NB4 (cell line): ENCODE measurements around the gene SGMS1.

Experiments used
- DNase-seq: peaks from one replicate; pipeline ENCODE4 v3.0.0; 2010; ENCODE audit warnings: low read depth
- H3K4me3 ChIP-seq: one replicate; pipeline ENCODE4 v1.5.1; 2011; ENCODE audit warnings: mild to moderate bottlenecking, low read depth, low read length, moderate library complexity
- MAX ChIP-seq: IDR thresholded peaks from 2 replicates; pipeline ENCODE4 v1.6.1; 2011; ENCODE audit warnings: low read depth, low read length
- MYC ChIP-seq: IDR thresholded peaks from 2 replicates; pipeline ENCODE4 v1.6.1; 2011; ENCODE audit warnings: low read depth, low read length
- POLR2A ChIP-seq: IDR thresholded peaks from 2 replicates; pipeline ENCODE4 v1.6.1; 2011; ENCODE audit warnings: mild to moderate bottlenecking; ENCODE audit not compliant: insufficient read length; ENCODE audit errors: extremely low read depth
- TF ChIP-seq, protein P1 (sequence below): IDR thresholded peaks from one replicate; pipeline ENCODE4 v1.5.1; 2012; ENCODE audit warnings: low read depth, low read length

Gene SGMS1

GRCh38 chr10:50514995-50515394 is 108.8 kb downstream of the SGMS1 start:
- H3K4me3 ChIP-seq = no peak overlapping the region
- DNase-seq = no peak
- TF ChIP-seq MYC = no peak
- TF ChIP-seq POLR2A = no peak

DNA sequence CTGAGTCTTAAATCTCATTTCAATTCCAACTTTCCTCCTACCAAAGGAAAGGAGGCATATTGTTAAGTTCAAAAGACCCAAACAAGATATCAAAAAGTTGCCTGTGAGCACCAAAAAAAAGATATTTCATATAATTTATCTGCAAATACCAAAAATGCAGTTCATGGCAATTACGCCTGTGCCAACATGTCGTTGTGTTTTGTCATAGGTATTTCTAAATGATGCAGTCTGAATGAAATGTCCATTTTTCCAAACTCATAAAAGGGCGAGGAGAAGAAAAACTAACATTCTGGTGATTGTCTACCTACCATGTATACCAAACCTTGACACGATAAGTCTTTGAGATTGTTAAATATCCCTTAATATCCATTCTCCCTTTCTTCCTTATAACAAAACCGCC is 109.8 kb downstream of the SGMS1 start:
- DNase-seq = no peak
- no peak overlapping the region for H3K4me3 ChIP-seq
- no peak for TF ChIP-seq MYC
- TF ChIP-seq POLR2A = no peak
- TF ChIP-seq, protein P1, sequence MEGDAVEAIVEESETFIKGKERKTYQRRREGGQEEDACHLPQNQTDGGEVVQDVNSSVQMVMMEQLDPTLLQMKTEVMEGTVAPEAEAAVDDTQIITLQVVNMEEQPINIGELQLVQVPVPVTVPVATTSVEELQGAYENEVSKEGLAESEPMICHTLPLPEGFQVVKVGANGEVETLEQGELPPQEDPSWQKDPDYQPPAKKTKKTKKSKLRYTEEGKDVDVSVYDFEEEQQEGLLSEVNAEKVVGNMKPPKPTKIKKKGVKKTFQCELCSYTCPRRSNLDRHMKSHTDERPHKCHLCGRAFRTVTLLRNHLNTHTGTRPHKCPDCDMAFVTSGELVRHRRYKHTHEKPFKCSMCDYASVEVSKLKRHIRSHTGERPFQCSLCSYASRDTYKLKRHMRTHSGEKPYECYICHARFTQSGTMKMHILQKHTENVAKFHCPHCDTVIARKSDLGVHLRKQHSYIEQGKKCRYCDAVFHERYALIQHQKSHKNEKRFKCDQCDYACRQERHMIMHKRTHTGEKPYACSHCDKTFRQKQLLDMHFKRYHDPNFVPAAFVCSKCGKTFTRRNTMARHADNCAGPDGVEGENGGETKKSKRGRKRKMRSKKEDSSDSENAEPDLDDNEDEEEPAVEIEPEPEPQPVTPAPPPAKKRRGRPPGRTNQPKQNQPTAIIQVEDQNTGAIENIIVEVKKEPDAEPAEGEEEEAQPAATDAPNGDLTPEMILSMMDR = no peak
- TF ChIP-seq MAX = no peak

- TF ChIP-seq MAX = no peak
- TF ChIP-seq, protein P1 = no peak
- no peak for TF ChIP-seq POLR2A
- no peak for TF ChIP-seq MYC
- DNase-seq = no peak
- no peak overlapping the region for H3K4me3 ChIP-seq
Observed at GRCh38 chr10:50512743-50513416, 110.9 kb downstream of the SGMS1 start.

GRCh38 chr10:50512214-50512595 is 111.6 kb downstream of the SGMS1 start:
- TF ChIP-seq, protein P1 = no peak
- TF ChIP-seq MYC (no peak), MAX (no peak), POLR2A (no peak)
- no peak for DNase-seq
- H3K4me3 ChIP-seq = no peak overlapping the region

DNA sequence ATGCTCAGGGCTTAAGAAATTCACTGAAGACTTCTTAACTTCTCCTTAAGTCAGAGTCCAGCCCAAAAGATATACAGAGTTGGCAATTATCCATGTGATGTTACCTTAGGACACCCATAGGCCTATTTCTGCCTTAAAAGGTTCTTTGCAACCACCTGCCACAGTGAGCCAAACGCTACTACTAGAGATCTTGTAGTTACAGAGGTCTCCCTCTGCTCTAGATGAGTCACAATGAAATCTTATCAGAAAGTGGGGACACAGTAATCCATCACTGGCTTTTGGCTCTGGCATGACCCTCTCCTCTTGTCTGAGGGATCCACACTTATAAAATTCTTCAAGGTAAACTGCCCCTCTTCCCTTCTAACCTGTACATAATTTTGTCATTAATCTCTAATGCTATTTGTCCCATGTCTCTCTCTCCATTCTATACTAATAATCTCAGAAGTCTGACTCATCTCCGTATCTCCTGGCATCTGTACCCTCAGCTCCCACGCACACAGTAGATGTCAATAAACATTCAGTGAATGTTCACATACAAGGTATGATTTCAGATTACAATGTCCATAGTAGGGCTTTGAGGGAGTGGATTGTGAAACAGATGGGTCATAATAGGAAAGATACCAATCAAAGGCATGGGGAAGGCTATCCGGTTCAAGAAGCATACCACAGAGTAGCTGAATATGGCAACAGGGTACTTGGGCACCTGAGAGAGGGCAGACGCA is 112.1 kb downstream of the SGMS1 start:
- no peak for TF ChIP-seq POLR2A
- no peak for TF ChIP-seq MAX
- TF ChIP-seq, protein P1 = no peak
- no peak for TF ChIP-seq MYC
- DNase-seq = no peak
- no peak overlapping the region for H3K4me3 ChIP-seq

GRCh38 chr10:50510517-50511473 is 113.0 kb downstream of the SGMS1 start:
- no peak for TF ChIP-seq MYC
- no peak for TF ChIP-seq POLR2A
- TF ChIP-seq MAX = no peak
- TF ChIP-seq, protein P1 = no peak
- H3K4me3 ChIP-seq = no peak overlapping the region
- DNase-seq = no peak
